Testis (tissue), 2 donors: Measurements from ENCODE around the gene PRR7.

Experiments
- POLR2A ChIP-seq: fragments of 450-650 bp; IDR thresholded peaks from one replicate; pipeline ENCODE4 v1.6.1; 2017; ENCODE audit warnings: antibody characterized with exemption, mild to moderate bottlenecking, moderate library complexity
- TF ChIP-seq, protein P1 (sequence below), 3 experiments: fragments of 450-650 bp in 2 of 3; fragments of 200-600 bp in 1 of 3; sonication (generic) in 1 of 3; IDR thresholded peaks; one replicate each; pipeline ENCODE4 v1.5.1; 2016 to 2019; ENCODE audit warnings: antibody characterized with exemption in 3 of 3, mild to moderate bottlenecking in 2 of 3, moderate library complexity in 1 of 3

DNA sequence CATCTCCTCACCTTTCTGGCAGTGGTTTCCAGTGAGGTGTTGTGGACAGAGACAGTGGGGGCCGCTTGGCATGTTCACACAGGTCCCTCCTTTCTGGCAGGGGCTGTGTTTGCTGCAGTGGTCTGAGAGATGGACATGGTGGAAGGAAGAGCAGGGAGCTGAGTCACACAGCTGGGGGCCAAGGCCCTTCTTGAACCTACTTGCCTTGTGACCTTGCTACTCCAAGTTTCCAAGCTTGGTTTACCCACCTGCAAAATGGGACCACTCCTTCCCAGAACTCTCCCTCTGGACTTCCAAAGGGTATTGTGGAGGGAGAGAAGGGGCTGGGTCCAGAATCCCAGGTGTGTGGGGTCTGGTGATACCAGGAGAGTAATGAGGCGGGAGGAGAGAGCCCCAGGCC lies 41.3 kb upstream of the PRR7 start:
- TF ChIP-seq, protein P1, sequence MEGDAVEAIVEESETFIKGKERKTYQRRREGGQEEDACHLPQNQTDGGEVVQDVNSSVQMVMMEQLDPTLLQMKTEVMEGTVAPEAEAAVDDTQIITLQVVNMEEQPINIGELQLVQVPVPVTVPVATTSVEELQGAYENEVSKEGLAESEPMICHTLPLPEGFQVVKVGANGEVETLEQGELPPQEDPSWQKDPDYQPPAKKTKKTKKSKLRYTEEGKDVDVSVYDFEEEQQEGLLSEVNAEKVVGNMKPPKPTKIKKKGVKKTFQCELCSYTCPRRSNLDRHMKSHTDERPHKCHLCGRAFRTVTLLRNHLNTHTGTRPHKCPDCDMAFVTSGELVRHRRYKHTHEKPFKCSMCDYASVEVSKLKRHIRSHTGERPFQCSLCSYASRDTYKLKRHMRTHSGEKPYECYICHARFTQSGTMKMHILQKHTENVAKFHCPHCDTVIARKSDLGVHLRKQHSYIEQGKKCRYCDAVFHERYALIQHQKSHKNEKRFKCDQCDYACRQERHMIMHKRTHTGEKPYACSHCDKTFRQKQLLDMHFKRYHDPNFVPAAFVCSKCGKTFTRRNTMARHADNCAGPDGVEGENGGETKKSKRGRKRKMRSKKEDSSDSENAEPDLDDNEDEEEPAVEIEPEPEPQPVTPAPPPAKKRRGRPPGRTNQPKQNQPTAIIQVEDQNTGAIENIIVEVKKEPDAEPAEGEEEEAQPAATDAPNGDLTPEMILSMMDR (IDR thresholded peaks at IDR 0.05): no peak
- TF ChIP-seq POLR2A: no peak
